ELF-1 (cell line): ENCODE results near the gene SLC66A2.

Source experiments
- DNase-seq: peaks from one replicate; pipeline ENCODE4 v3.0.0-alpha.2; 2016; ENCODE audit warnings: low read depth, low spot score

The SLC66A2 gene

GRCh38 chr18:79904357-79905147, 46.9 kb downstream of the SLC66A2 start:
- DNase-seq: no peak

- no peak for DNase-seq
Observed at GRCh38 chr18:79903787-79904356, 47.6 kb downstream of the SLC66A2 start.

DNA sequence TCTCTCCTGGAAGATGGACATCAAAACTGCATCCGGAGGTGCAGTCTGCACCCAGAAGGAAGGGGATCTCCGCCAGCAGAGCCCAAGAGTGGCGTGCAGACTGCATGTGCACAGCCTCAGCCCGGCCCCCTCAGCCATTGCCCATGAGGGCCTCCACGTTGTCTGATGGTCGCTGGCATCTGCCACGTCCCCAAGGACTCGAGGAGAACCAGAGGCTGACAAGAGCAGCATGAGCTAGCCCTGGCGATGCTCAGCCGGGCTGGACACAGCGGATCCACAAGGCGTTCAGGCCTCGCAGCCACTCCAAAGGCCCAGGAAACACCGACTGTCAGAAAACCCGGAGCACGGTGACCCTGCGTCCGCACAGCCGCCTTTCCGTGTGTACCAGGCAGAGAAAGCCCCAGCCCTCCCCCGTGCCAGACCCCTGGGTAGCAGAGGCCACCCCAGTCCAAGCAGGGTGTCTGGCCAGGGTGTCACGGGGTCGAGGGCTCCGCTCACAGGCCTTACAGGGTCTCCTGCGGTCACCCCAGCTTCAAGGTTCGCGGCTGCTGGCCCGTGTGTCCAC, 48.3 kb downstream of the SLC66A2 start:
- no peak for DNase-seq

GRCh38 chr18:79902640-79903039, 48.8 kb downstream of the SLC66A2 start:
- DNase-seq: no peak

DNA sequence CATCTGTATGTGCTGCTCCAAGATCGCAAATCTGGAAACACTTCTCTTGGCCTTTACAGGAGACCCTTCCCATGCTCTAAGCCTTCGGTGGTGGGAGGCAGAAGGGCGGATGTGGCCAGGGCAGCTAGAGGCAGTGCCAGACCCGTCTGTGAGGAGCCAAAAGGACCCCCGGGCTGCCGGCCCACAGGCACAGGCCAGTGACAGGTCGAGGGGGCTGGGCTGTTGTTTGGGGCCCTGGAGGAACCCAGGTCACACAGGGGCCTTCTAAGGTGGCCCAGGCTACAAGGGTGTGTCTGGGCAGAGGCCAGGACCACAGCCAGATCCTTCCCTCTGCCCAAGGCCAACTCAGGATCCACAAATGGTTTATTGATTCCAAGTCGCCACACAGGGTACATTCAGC, 49.4 kb downstream of the SLC66A2 start:
- DNase-seq: no peak

- no peak for DNase-seq
Observed at GRCh38 chr18:79901665-79902064, 49.8 kb downstream of the SLC66A2 start.

- no peak for DNase-seq
Observed at GRCh38 chr18:79900610-79901570, 50.6 kb downstream of the SLC66A2 start.

- no peak for DNase-seq
Observed at GRCh38 chr18:79899609-79900445, 51.6 kb downstream of the SLC66A2 start.

DNA sequence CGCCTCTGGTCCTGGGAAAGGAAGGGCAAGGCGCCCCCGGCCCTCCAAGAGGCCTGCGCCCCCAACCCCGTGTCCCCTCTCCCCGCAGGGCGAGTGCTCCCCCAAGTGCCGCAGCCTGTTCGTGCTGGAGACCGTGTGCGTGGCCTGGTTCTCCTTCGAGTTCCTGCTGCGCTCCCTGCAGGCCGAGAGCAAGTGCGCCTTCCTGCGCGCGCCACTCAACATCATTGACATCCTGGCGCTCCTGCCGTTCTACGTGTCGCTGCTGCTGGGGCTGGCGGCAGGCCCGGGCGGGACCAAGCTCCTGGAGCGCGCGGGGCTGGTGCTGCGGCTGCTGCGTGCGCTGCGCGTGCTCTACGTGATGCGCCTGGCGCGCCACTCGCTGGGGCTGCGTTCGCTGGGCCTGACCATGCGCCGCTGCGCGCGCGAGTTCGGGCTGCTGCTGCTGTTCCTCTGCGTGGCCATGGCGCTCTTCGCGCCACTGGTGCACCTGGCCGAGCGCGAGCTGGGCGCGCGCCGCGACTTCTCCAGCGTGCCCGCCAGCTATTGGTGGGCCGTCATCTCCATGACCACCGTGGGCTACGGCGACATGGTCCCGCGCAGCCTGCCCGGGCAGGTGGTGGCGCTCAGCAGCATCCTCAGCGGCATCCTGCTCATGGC, 52.4 kb downstream of the SLC66A2 start:
- no peak for DNase-seq

- DNase-seq: no peak
Observed at GRCh38 chr18:79897940-79898625, 53.4 kb downstream of the SLC66A2 start.

- no peak for DNase-seq
Observed at GRCh38 chr18:79896738-79897137, 54.7 kb downstream of the SLC66A2 start.

DNA sequence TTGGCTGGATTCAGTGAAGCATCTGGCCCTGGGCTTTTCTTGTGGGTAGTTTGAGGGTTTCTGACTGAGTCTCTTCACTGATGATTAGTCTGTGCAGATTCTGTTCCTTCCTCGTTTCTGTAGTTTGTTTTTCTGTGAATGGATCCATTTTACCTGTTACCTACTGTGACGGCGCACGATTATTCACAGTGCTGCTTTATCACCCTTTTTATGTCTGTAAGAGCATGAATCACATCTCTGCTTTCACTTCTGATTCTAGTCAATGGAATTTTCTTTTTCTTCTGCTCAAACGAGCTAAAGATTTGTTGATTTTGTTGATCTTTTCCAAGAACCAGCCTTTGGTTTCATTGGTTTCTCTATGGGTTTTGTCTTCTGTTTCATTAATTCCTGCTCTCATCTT, 60.8 kb downstream of the SLC66A2 start:
- DNase-seq: no peak

DNA sequence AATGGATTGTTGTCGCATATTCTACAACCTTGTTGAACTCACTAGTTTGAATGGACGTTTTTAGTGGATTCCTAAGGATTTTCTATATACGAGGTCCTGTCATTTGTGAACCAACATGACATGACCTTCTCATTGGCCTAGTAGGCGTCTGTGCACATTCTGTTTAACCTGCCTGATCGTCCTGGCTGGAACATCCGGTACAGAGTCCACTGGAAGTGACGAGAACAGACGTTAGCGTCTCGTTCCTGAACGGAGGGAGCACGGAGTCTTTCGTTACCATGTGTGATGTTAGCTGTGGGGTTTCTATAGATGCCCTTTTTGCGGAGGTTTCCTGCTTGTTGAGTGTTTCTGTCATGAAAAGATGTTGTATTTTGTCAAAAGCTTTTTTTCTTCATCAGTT, 61.9 kb downstream of the SLC66A2 start:
- no peak for DNase-seq

DNA sequence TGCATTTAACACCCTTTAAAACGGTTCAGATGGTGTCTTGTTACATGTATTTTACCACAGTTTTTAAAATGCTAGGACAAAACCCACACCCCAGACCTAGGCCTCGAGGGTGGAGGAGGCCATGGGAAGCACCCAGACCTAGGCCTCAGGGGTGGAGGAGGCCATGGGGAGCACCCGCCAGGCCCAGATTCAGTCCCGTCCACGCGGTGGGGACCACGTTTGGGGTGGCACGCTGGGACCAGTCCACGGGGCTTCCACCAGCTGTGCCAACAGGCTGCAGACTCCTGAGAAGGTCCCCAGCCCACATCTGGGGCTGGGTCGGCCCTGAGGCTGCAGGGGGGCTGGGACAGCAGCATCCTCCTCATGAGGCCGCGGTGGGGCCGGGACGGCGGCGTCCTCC, 63.4 kb downstream of the SLC66A2 start:
- no peak for DNase-seq

- DNase-seq: no peak
Observed at GRCh38 chr18:79887181-79888000, 64.1 kb downstream of the SLC66A2 start.

- no peak for DNase-seq
Observed at GRCh38 chr18:79884963-79885728, 66.3 kb downstream of the SLC66A2 start.

DNA sequence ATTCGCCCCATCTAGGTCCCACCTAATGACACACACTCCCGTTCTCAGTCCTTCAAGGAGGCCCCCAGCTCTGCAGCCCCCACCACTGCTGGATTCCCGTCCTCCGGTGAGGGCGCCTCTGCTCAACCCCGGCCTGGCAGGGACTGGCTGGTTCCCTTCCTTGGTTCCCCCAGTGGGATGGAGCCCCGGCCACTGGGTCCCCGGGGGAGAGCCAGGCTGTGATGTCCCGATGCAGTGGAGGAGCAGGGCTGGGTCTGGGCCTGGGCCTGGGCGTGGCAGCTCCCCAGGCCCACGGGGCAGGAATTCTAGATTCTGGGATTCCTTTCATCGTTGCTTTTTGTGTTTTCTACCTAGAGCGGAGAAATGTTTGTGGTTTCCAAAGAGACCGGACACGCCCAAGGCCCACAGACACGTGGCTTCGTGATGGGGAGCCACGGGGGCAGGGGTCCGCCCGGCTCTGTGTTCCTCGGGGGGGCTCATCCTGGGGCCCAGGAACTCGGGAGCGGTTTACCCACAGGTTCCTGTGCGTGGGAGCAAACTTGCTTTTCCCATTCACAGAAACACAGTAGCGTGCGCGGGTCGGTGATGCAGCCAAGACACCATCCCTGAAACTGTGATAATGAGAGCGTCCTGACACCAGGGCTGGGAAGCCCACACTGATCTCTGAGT, 67.0 kb downstream of the SLC66A2 start:
- no peak for DNase-seq
